Stomach (tissue), 9 donors: Measurements from ENCODE around the gene TMCO4. TPM values are rescaled to one million over a fixed set of nuclear protein-coding genes. Genes with fewer than 3 reads are reported as not detected.

ENCODE experiments used
- DNase-seq, 2 donors: peaks; one replicate each; pipeline versions ENCODE4 v3.0.0 to v3.0.0-alpha.2; 2013 to 2019
- H3K27ac ChIP-seq, 5 donors: fragments of 200-600 bp in 4 of 5; sonication (generic) in 4 of 5; one replicate each; pipeline ENCODE4 v1.5.1; 2013 to 2019; ENCODE audit warnings: mild to moderate bottlenecking in 1 of 5, moderate library complexity in 1 of 5
- H3K27me3 ChIP-seq, 3 donors: fragments of 200-600 bp; sonication (generic); one replicate each; pipeline ENCODE4 v1.5.1; 2017 to 2019; ENCODE audit warnings: mixed run types in 1 of 3
- H3K36me3 ChIP-seq, 4 donors: fragments of 200-600 bp; sonication (generic); 1 replicate in 3 of 4; 2 replicates in 1 of 4; pipeline ENCODE4 v1.5.1; 2016 to 2019
- H3K4me1 ChIP-seq, 4 donors: fragments of 200-600 bp; sonication (generic); one replicate each; pipeline ENCODE4 v1.5.1; 2016 to 2019
- H3K4me3 ChIP-seq, 4 donors: fragments of 200-600 bp; sonication (generic) in 3 of 4; one replicate each; pipeline ENCODE4 v1.5.1; 2016 to 2019; ENCODE audit warnings: mild to moderate bottlenecking in 1 of 4
- H3K9me3 ChIP-seq, 4 donors: fragments of 200-600 bp; sonication (generic); one replicate each; pipeline ENCODE4 v1.5.1; 2016 to 2019
- EP300 ChIP-seq: sonication (generic); formaldehyde crosslinking; IDR thresholded peaks from one replicate; pipeline ENCODE4 v1.6.1; 2017; ENCODE audit warnings: antibody characterized with exemption
- POLR2A ChIP-seq, 4 donors: fragments of 450-650 bp; IDR thresholded peaks; one replicate each; pipeline ENCODE4 v1.6.1; 2016; ENCODE audit warnings: antibody characterized with exemption in 4 of 4, control low read depth in 2 of 4, mild to moderate bottlenecking in 1 of 4, moderate library complexity in 1 of 4
- POLR2AphosphoS5 ChIP-seq, 3 donors: sonication (generic); formaldehyde crosslinking; IDR thresholded peaks; one replicate each; pipeline ENCODE4 v1.6.1; 2016; ENCODE audit warnings: antibody characterized with exemption in 3 of 3
- WGBS, 5 donors: extraction: QIAGEN DNeasy Blood & Tissue Kit in 3 of 5; methylation state at CpG; one replicate each; pipeline versions ENCODE4 v1.1.5 to v1.1.7; 2013 to 2018; 5-methylcytosine and 5-hydroxymethylcytosine counted together
- intact Hi-C: fragments of 100-400 bp; cut with DNase I; formaldehyde crosslinking; loops from one replicate; pipeline ENCODE4 v1.15.1; 2023; ENCODE audit warnings: low total_unique reads
- polyA plus RNA-seq, 3 donors: library from polyadenylated mRNA; stranded (reverse); fragments of 200-250 nt; gene quantifications; one replicate each; pipeline ENCODE4 v1.2.3, GENCODE V29; 2013
- total RNA-seq, 5 donors: library from RNA; depleted of rRNA; stranded (reverse); fragments of >200 nt; gene quantifications; one replicate each; pipeline versions ENCODE4 v1.1.0 to v1.2.3, GENCODE V29; 2014 to 2016
- TF ChIP-seq, protein P1 (sequence below), 7 experiments: fragments of 450-650 bp in 4 of 7; fragments of 200-600 bp in 3 of 7; sonication (generic) in 3 of 7; IDR thresholded peaks; one replicate each; pipeline ENCODE4 v1.5.1; 2016 to 2019; ENCODE audit warnings: antibody characterized with exemption in 7 of 7, control low read depth in 2 of 7, mild to moderate bottlenecking in 1 of 7
- donor health status: healthy with polysubstance abuse.
- donor health status: Bipolar disorder and iron deficiency.
- donor health status: healthy.

Gene TMCO4
- total and polyA plus RNA-seq, 8 donors, result 5.3 to 326 (median 24.2) TPM

GRCh38 chr1:19735440-19736127, 64.1 kb downstream of the TMCO4 start:
- TF ChIP-seq, protein P1, sequence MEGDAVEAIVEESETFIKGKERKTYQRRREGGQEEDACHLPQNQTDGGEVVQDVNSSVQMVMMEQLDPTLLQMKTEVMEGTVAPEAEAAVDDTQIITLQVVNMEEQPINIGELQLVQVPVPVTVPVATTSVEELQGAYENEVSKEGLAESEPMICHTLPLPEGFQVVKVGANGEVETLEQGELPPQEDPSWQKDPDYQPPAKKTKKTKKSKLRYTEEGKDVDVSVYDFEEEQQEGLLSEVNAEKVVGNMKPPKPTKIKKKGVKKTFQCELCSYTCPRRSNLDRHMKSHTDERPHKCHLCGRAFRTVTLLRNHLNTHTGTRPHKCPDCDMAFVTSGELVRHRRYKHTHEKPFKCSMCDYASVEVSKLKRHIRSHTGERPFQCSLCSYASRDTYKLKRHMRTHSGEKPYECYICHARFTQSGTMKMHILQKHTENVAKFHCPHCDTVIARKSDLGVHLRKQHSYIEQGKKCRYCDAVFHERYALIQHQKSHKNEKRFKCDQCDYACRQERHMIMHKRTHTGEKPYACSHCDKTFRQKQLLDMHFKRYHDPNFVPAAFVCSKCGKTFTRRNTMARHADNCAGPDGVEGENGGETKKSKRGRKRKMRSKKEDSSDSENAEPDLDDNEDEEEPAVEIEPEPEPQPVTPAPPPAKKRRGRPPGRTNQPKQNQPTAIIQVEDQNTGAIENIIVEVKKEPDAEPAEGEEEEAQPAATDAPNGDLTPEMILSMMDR (IDR thresholded peaks at IDR 0.05), result no peak
- peak in 2 of 3 donors; percentile 44 to 57 for TF ChIP-seq POLR2AphosphoS5 (IDR thresholded peaks at IDR 0.05)
- intact Hi-C loops, result no loop called here
- Histone ChIP-seq H3K9me3 (peaks cover 0 to 4% (median 1%) of the 10 kb centered on the region in 4 donors), H3K27me3 (no peaks in the 10 kb centered on the region), H3K36me3 (peaks cover 3 to 74% (median 67%) of the 10 kb centered on the region in 4 donors), H3K4me1 (peaks cover 10 to 50% (median 27%) of the 10 kb centered on the region in 4 donors), H3K4me3 (no peak overlapping the region), H3K27ac (peak overlapping the region in 4 of 5 donors; percentile 59 to 87 (median 66))
- DNase-seq, result peak in 1 of 2 donors; percentile 72
- WGBS, 5 donors, result 58 to 74% (median 64%) methylated on average over 10 of the region's 10 CpGs

DNA sequence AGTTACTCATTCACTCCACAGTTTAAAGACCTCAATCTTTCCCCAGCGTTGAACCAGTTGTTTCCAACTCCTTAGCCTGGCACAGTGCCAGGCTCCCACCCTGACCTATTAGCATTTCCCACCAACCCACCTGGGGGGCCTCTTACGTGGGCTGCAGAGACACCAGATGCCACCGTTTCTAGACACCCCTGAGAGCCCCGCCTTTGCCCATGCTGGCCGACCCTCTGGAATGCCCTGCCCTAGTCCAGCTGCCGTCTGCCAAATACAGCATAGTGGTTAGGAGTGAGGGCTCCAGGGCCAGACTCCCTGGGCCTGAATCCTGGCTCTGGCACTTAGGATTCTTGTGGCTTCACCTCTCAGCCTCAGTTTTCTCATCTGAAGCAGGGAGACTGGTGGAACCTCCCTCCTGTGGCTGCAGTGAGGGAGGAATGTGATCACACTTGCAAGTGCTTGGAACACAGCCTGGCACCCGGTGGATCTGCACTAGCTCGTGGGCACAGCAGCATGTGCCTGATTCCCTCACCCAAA, 65.2 kb downstream of the TMCO4 start:
- intact Hi-C loops, result no loop called here
- Histone ChIP-seq H3K36me3 (peaks cover 3 to 72% (median 67%) of the 10 kb centered on the region in 4 donors), H3K4me1 (peaks cover 10 to 50% (median 27%) of the 10 kb centered on the region in 4 donors), H3K4me3 (no peak overlapping the region), H3K27me3 (no peaks in the 10 kb centered on the region), H3K27ac (peak overlapping the region in 3 of 5 donors; percentile 42 to 87 (median 68)), H3K9me3 (peaks cover 0 to 8% (median 3%) of the 10 kb centered on the region in 4 donors)
- 53 to 75% (median 73%) methylated on average over 7 to 8 of the region's 8 CpGs for WGBS, 5 donors
- no peak for DNase-seq
- peak in 1 of 3 donors; percentile 37 for TF ChIP-seq POLR2AphosphoS5 (IDR thresholded peaks at IDR 0.05)
- TF ChIP-seq, protein P1 (IDR thresholded peaks at IDR 0.05), result no peak

DNA sequence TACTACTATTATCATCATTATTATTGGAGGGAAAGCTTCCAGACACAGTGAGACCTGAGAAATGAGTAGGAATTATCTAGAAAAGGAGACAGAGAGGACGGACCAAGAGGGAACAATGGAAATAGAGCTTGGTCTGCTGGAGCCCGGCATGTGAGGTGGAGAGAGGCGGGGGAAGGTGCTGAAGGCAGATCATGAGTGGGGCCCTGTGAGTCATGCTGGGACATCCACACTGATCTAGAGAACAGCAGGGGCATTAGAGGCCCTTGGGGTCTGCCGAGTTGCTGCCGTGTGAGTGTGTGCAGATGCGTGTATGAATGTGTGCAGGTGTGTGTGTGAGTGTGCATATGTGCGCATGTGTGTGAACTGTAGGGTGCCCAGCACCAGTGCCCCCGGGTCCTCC, 65.7 kb downstream of the TMCO4 start:
- intact Hi-C loops, result no loop called here
- Histone ChIP-seq H3K36me3 (peaks cover 3 to 74% (median 65%) of the 10 kb centered on the region in 4 donors), H3K27me3 (no peaks in the 10 kb centered on the region), H3K4me1 (peaks cover 10 to 50% (median 27%) of the 10 kb centered on the region in 4 donors), H3K27ac (peak overlapping the region in 2 of 5 donors; percentile 68 to 87), H3K9me3 (peaks cover 0 to 8% (median 3%) of the 10 kb centered on the region in 4 donors), H3K4me3 (no peak overlapping the region)
- TF ChIP-seq, protein P1 (IDR thresholded peaks at IDR 0.05), result no peak
- TF ChIP-seq EP300 (no peak), POLR2AphosphoS5 (IDR thresholded peaks at IDR 0.05) (no peak), POLR2A (IDR thresholded peaks at IDR 0.05) (no peak)
- 84 to 95% (median 90%) methylated on average over 8 of the region's 8 CpGs for WGBS, 5 donors
- no peak for DNase-seq

- Histone ChIP-seq H3K27ac (peak overlapping the region in 1 of 5 donors; percentile 87), H3K27me3 (no peaks in the 10 kb centered on the region), H3K36me3 (peaks cover 3 to 78% (median 65%) of the 10 kb centered on the region in 4 donors), H3K4me3 (no peak overlapping the region), H3K4me1 (peaks cover 10 to 47% (median 25%) of the 10 kb centered on the region in 4 donors), H3K9me3 (peaks cover 0 to 8% (median 2%) of the 10 kb centered on the region in 4 donors)
- intact Hi-C loops, result no loop called here
- no peak for DNase-seq
- TF ChIP-seq POLR2AphosphoS5 (IDR thresholded peaks at IDR 0.05), result no peak
- TF ChIP-seq EP300, result no peak
- no peak for TF ChIP-seq POLR2A (IDR thresholded peaks at IDR 0.05)
- TF ChIP-seq, protein P1 (IDR thresholded peaks at IDR 0.05), result no peak
- 90 to 97% (median 93%) methylated on average over 5 of the region's 5 CpGs for WGBS, 5 donors
These were observed 66.1 kb downstream of the TMCO4 start for GRCh38 chr1:19733615-19734014.
